CD4-positive, alpha-beta memory T cell (primary cell): ENCODE results near the gene AIG1. TPM values are rescaled to one million over a fixed set of nuclear protein-coding genes. Genes with fewer than 3 reads are reported as not detected.
"Not testable (repeated sequence)": the region's sequence is repeated elsewhere in the genome, so short reads cannot be mapped to it uniquely, and the experiment has no call there.

Experiments used
- CTCF ChIA-PET: fragments of 350-600 bp; sonication (Branson Sonifier 250); formaldehyde crosslinking; loops from one replicate; lab custom pipeline; 2021; ENCODE audit warnings: inconsistent platforms; ENCODE audit not compliant: partially characterized antibody; lab: Charles Lee
- POLR2A ChIA-PET: fragments of 350-600 bp; sonication (Branson Sonifier 250); formaldehyde crosslinking; loops from one replicate; lab custom pipeline; 2021; ENCODE audit not compliant: partially characterized antibody; lab: Charles Lee
- DNase-seq, 5 donors: peaks; one replicate each; pipeline versions ENCODE4 v3.0.0 to v3.0.0-alpha.2; 2020 to 2022; ENCODE audit warnings: mixed read lengths in 1 of 5
- H3K27ac ChIP-seq: one replicate; pipeline ENCODE4 v1.7.0; 2013; ENCODE audit warnings: low read depth, low read length
- H3K27me3 ChIP-seq: 2 replicates; pipeline ENCODE4 v1.7.0; 2013; ENCODE audit warnings: mild to moderate bottlenecking, low read length, moderate library complexity; ENCODE audit not compliant: insufficient read depth
- H3K36me3 ChIP-seq: 2 replicates; pipeline ENCODE4 v1.7.0; 2013; ENCODE audit warnings: mild to moderate bottlenecking, low read length, moderate library complexity; ENCODE audit not compliant: insufficient read depth
- H3K4me1 ChIP-seq: 2 replicates; pipeline ENCODE4 v1.7.0; 2013; ENCODE audit warnings: mild to moderate bottlenecking, low read length, moderate library complexity; ENCODE audit not compliant: insufficient read depth
- H3K4me3 ChIP-seq, 2 donors: one replicate each; pipeline ENCODE4 v1.7.0; 2013; ENCODE audit warnings: low read length in 2 of 2, mild to moderate bottlenecking in 1 of 2
- H3K9me3 ChIP-seq, 2 donors: one replicate each; pipeline ENCODE4 v1.7.0; 2013; ENCODE audit warnings: low read length in 2 of 2, control low read depth in 1 of 2; ENCODE audit not compliant: control insufficient read depth in 1 of 2
- H3K27ac Mint-ChIP-seq, 7 donors: one replicate each; pipeline ENCODE4 v1.8.0; 2020 to 2021; ENCODE audit warnings: mixed read lengths in 7 of 7, mild to moderate bottlenecking in 6 of 7, inconsistent platforms in 3 of 7, moderate library complexity in 3 of 7
- H3K27me3 Mint-ChIP-seq, 2 donors: one replicate each; pipeline ENCODE4 v1.8.0; 2020 to 2021; ENCODE audit warnings: mixed read lengths in 2 of 2
- H3K36me3 Mint-ChIP-seq, 2 donors: one replicate each; pipeline ENCODE4 v1.8.0; 2020 to 2021; ENCODE audit warnings: mixed read lengths in 2 of 2, inconsistent platforms in 1 of 2, mild to moderate bottlenecking in 1 of 2
- H3K4me1 Mint-ChIP-seq, 4 donors: one replicate each; pipeline ENCODE4 v1.8.0; 2020 to 2021; ENCODE audit warnings: mixed read lengths in 4 of 4, mild to moderate bottlenecking in 1 of 4
- H3K4me3 Mint-ChIP-seq, 8 donors: one replicate each; pipeline ENCODE4 v1.8.0; 2020 to 2021; ENCODE audit warnings: mixed read lengths in 8 of 8, mild to moderate bottlenecking in 7 of 8, moderate library complexity in 6 of 8, inconsistent platforms in 3 of 8
- H3K9me3 Mint-ChIP-seq, 8 donors: one replicate each; pipeline ENCODE4 v1.8.0; 2020 to 2021; ENCODE audit warnings: mixed read lengths in 8 of 8, mild to moderate bottlenecking in 5 of 8, inconsistent platforms in 3 of 8, moderate library complexity in 1 of 8
- intact Hi-C: fragments of 100-400 bp; cut with micrococcal nuclease; formaldehyde crosslinking; loops from one replicate; pipeline ENCODE4 v1.15.1; 2023
- polyA plus RNA-seq, 2 donors: library from polyadenylated mRNA; unstranded; fragments of 300-500 nt; fragmentation: Illumina TruSeq; gene quantifications; one replicate each; pipeline ENCODE4 v1.2.3, GENCODE V29; 2021
- total RNA-seq, 2 experiments: library from RNA; stranded (reverse); gene quantifications; one replicate each; pipeline ENCODE4 v1.2.3, GENCODE V29; 2021

The AIG1 gene
- total and polyA plus RNA-seq, 4 experiments from 2014 or later, result 9.6 to 21.5 (median 15.3) TPM

- no peak overlapping the region for H3K27ac Mint-ChIP-seq
- no peaks in the 10 kb centered on the region for H3K4me1 Mint-ChIP-seq
- no peak overlapping the region for H3K4me3 ChIP-seq
- H3K27ac ChIP-seq, result no peak overlapping the region
- no peaks in the 10 kb centered on the region for H3K9me3 ChIP-seq
- H3K4me1 ChIP-seq, result no peaks in the 10 kb centered on the region
- H3K9me3 Mint-ChIP-seq, result peaks cover 0 to 4% (median 0%) of the 10 kb centered on the region in 8 donors
- no peaks in the 10 kb centered on the region for H3K36me3 ChIP-seq
- intact Hi-C loops, result no loop called here
- POLR2A ChIA-PET, result no interaction called here
- H3K4me3 Mint-ChIP-seq, result no peak overlapping the region
- H3K27me3 ChIP-seq, result no peaks in the 10 kb centered on the region
- no peak for DNase-seq
- CTCF ChIA-PET, result no interaction called here
- H3K27me3 Mint-ChIP-seq, result no peaks in the 10 kb centered on the region
- H3K36me3 Mint-ChIP-seq, result peaks cover 0 to 4% of the 10 kb centered on the region in 2 donors
Measured at GRCh38 chr6:143243786-143244185, 183.1 kb downstream of the AIG1 start.

GRCh38 chr6:143245656-143246055, 185.0 kb downstream of the AIG1 start:
- Histone ChIP-seq H3K4me1 (no peaks in the 10 kb centered on the region), H3K27me3 (no peaks in the 10 kb centered on the region), H3K9me3 (no peaks in the 10 kb centered on the region), H3K27ac (no peak overlapping the region), H3K4me3 (no peak overlapping the region), H3K36me3 (no peaks in the 10 kb centered on the region)
- no peak overlapping the region for H3K4me3 Mint-ChIP-seq
- CTCF ChIA-PET, result no interaction called here
- no peaks in the 10 kb centered on the region for H3K4me1 Mint-ChIP-seq
- intact Hi-C loops, result no loop called here
- peaks cover 0 to 4% (median 0%) of the 10 kb centered on the region in 8 donors for H3K9me3 Mint-ChIP-seq
- H3K27ac Mint-ChIP-seq, result no peak overlapping the region
- DNase-seq, result no peak
- POLR2A ChIA-PET, result no interaction called here
- H3K36me3 Mint-ChIP-seq, result peaks cover 0 to 14% of the 10 kb centered on the region in 2 donors
- H3K27me3 Mint-ChIP-seq, result no peaks in the 10 kb centered on the region

- H3K9me3 Mint-ChIP-seq, intact Hi-C loops, H3K4me1 ChIP-seq, H3K4me3 ChIP-seq, H3K36me3 ChIP-seq, H3K9me3 ChIP-seq, H3K4me3 Mint-ChIP-seq, H3K4me1 Mint-ChIP-seq, H3K27me3 ChIP-seq, H3K27ac Mint-ChIP-seq, POLR2A ChIA-PET, DNase-seq, H3K27me3 Mint-ChIP-seq, CTCF ChIA-PET, H3K27ac ChIP-seq: not testable (repeated sequence)
- peaks cover 0 to 16% of the 10 kb centered on the region in 2 donors for H3K36me3 Mint-ChIP-seq
Measured at GRCh38 chr6:143246166-143246775, 185.6 kb downstream of the AIG1 start.

GRCh38 chr6:143247586-143247985, 186.9 kb downstream of the AIG1 start:
- Histone ChIP-seq H3K36me3 (no peaks in the 10 kb centered on the region), H3K27ac (no peak overlapping the region), H3K4me1 (no peaks in the 10 kb centered on the region), H3K9me3 (no peaks in the 10 kb centered on the region), H3K4me3 (no peak overlapping the region), H3K27me3 (no peaks in the 10 kb centered on the region)
- H3K27me3 Mint-ChIP-seq, result no peaks in the 10 kb centered on the region
- H3K4me3 Mint-ChIP-seq, result no peak overlapping the region
- POLR2A ChIA-PET, result no interaction called here
- H3K27ac Mint-ChIP-seq, result no peak overlapping the region
- H3K36me3 Mint-ChIP-seq, result peaks cover 0 to 21% of the 10 kb centered on the region in 2 donors
- no peaks in the 10 kb centered on the region for H3K4me1 Mint-ChIP-seq
- DNase-seq, result no peak
- CTCF ChIA-PET, result no interaction called here
- intact Hi-C loops, result no loop called here
- peaks cover 0 to 4% (median 0%) of the 10 kb centered on the region in 8 donors for H3K9me3 Mint-ChIP-seq

GRCh38 chr6:143248359-143248758, 187.7 kb downstream of the AIG1 start:
- ChIA-PET CTCF (no interaction called here), POLR2A (no interaction called here)
- DNase-seq, result no peak
- Mint-ChIP-seq H3K4me3 (no peak overlapping the region), H3K4me1 (no peaks in the 10 kb centered on the region), H3K27ac (no peak overlapping the region), H3K9me3 (peaks cover 0 to 4% (median 0%) of the 10 kb centered on the region in 8 donors), H3K27me3 (no peaks in the 10 kb centered on the region), H3K36me3 (peaks cover 0 to 21% of the 10 kb centered on the region in 2 donors)
- no peak overlapping the region for H3K4me3 ChIP-seq
- H3K4me1 ChIP-seq, result no peaks in the 10 kb centered on the region
- no peak overlapping the region for H3K27ac ChIP-seq
- no peaks in the 10 kb centered on the region for H3K36me3 ChIP-seq
- H3K27me3 ChIP-seq, result no peaks in the 10 kb centered on the region
- intact Hi-C loops, result no loop called here
- H3K9me3 ChIP-seq, result no peaks in the 10 kb centered on the region

- no peaks in the 10 kb centered on the region for H3K27me3 Mint-ChIP-seq
- H3K36me3 Mint-ChIP-seq, result peaks cover 0 to 21% of the 10 kb centered on the region in 2 donors
- H3K4me1 ChIP-seq, result no peaks in the 10 kb centered on the region
- H3K4me3 ChIP-seq, result no peak overlapping the region
- H3K27ac ChIP-seq, result no peak overlapping the region
- POLR2A ChIA-PET, result no interaction called here
- peaks cover 0 to 2% (median 0%) of the 10 kb centered on the region in 8 donors for H3K9me3 Mint-ChIP-seq
- CTCF ChIA-PET, result no interaction called here
- no peaks in the 10 kb centered on the region for H3K4me1 Mint-ChIP-seq
- H3K27me3 ChIP-seq, result no peaks in the 10 kb centered on the region
- intact Hi-C loops, result no loop called here
- no peaks in the 10 kb centered on the region for H3K36me3 ChIP-seq
- DNase-seq, result no peak
- H3K4me3 Mint-ChIP-seq, result no peak overlapping the region
- no peak overlapping the region for H3K27ac Mint-ChIP-seq
- H3K9me3 ChIP-seq, result no peaks in the 10 kb centered on the region
Measured at GRCh38 chr6:143251288-143251687, 190.6 kb downstream of the AIG1 start.

- no peaks in the 10 kb centered on the region for H3K4me1 Mint-ChIP-seq
- DNase-seq, result no peak
- POLR2A ChIA-PET, result no interaction called here
- no peak overlapping the region for H3K27ac Mint-ChIP-seq
- intact Hi-C loops, result no loop called here
- no peaks in the 10 kb centered on the region for H3K9me3 ChIP-seq
- H3K9me3 Mint-ChIP-seq, result peaks cover 0 to 2% (median 0%) of the 10 kb centered on the region in 8 donors
- CTCF ChIA-PET, result no interaction called here
- H3K4me3 Mint-ChIP-seq, result no peak overlapping the region
- H3K4me1 ChIP-seq, result no peaks in the 10 kb centered on the region
- H3K36me3 Mint-ChIP-seq, result peaks cover 0 to 21% of the 10 kb centered on the region in 2 donors
- H3K27me3 Mint-ChIP-seq, result no peaks in the 10 kb centered on the region
- H3K27ac ChIP-seq, result no peak overlapping the region
- H3K36me3 ChIP-seq, result no peaks in the 10 kb centered on the region
- H3K4me3 ChIP-seq, result no peak overlapping the region
- H3K27me3 ChIP-seq, result no peaks in the 10 kb centered on the region
Measured at GRCh38 chr6:143252961-143253360, 192.3 kb downstream of the AIG1 start.
